OCI-LY3 (cell line): ENCODE results near the gene GRK3.

Experiments used
- CTCF ChIP-seq: fragments of 200-600, 300-600 bp; sonication (generic); IDR thresholded peaks from 2 replicates; pipeline ENCODE4 v1.5.1; 2014; ENCODE audit warnings: antibody characterized with exemption, low read length, low read depth
- EZH2phosphoT487 ChIP-seq: fragments of 200-600 bp; shearing (Covaris generic); IDR thresholded peaks from 2 replicates; pipeline ENCODE4 v1.6.1; 2018; ENCODE audit warnings: antibody characterized with exemption, mixed run types, low read depth

GRCh38 chr22:25698978-25699377 lies 134.5 kb downstream of the GRK3 start:
- TF ChIP-seq CTCF (no peak), EZH2phosphoT487 (no peak)
